Sigmoid colon (tissue), 4 donors: ENCODE measurements around the gene MSH5.

Experiments
- CTCF ChIP-seq, 4 experiments: fragments of 450-650 bp in 3 of 4; fragments of 200-600 bp in 1 of 4; IDR thresholded peaks; one replicate each; pipeline ENCODE4 v1.5.1; 2016 to 2019; ENCODE audit warnings: antibody characterized with exemption in 4 of 4, mild to moderate bottlenecking in 3 of 4, moderate library complexity in 2 of 4
- EP300 ChIP-seq, 4 donors: sonication (generic); formaldehyde crosslinking; IDR thresholded peaks; one replicate each; pipeline ENCODE4 v1.6.1; 2017; ENCODE audit warnings: antibody characterized with exemption in 4 of 4
- POLR2A ChIP-seq, 2 donors: fragments of 450-650 bp; IDR thresholded peaks; one replicate each; pipeline ENCODE4 v1.6.1; 2016; ENCODE audit warnings: antibody characterized with exemption in 2 of 2, mild to moderate bottlenecking in 2 of 2, moderate library complexity in 2 of 2
- POLR2AphosphoS5 ChIP-seq, 4 donors: sonication (generic); formaldehyde crosslinking; IDR thresholded peaks; one replicate each; pipeline ENCODE4 v1.6.1; 2017; ENCODE audit warnings: antibody characterized with exemption in 4 of 4

DNA sequence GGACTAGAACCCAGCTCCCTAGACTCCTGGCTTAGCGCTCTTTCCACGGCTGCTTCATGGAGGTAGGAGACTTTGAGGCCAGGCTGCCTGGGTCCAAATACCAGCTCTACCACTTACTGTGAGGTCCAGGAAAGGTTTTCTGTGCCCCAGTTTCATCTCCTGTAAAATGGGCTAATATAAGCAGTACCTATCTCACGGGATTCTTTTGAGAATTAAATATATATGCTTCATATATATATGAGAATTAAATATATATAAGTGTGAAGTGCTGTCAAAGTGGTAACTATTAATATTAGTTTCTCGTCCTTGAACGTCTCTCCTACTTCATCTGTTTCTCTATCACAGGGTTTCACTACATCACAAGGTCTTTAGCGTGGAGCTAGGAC, 48.7 kb upstream of the MSH5 start:
- no peak for TF ChIP-seq POLR2AphosphoS5 (IDR thresholded peaks at IDR 0.05)
- TF ChIP-seq POLR2A (IDR thresholded peaks at IDR 0.05) = no peak
- no peak for TF ChIP-seq EP300 (IDR thresholded peaks at IDR 0.05)
- TF ChIP-seq CTCF (IDR thresholded peaks at IDR 0.05) = no peak
